ENCODE results near the gene MLPH.

The MLPH gene

DNA sequence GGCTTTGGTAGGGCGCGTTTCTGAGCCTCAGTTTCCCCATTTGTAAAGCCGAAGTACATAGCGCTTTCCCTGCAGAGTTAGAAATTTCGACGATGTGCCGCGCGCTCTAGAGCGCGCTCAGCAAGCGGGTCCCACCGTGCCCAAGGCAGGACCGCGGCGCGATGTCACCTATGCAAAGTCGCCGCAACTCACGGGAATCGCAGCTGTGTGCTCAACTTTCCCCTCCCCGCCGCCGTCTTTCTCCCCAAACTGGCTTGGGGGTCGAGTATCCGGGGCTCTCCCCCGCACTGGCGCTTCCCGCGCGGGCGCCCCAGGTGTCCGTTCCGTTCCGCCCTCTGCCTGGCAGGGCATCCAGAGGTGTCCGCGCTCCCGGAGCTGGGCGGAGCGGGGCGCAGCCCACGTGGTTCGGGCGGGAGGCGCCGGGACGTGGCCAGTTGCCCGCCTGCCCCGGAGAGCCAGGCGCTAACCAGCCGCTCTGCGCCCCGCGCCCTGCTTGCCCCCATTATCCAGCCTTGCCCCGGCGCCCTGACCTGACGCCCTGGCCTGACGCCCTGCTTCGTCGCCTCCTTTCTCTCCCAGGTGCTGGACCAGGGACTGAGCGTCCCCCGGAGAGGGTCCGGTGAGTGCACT, at the start of gene MLPH:
MLPH (plus strand) TSS at position 433 of the 630 bp plus-strand sequence. CDS start 6,176 bp downstream, outside the sequence.
- DNase-seq: no peak

GRCh38 chr2:237437566-237437965, 49.5 kb upstream of the MLPH start:
- DNase-seq: no peak

GRCh38 chr2:237438080-237438940, 48.7 kb upstream of the MLPH start:
- DNase-seq: no peak

DNA sequence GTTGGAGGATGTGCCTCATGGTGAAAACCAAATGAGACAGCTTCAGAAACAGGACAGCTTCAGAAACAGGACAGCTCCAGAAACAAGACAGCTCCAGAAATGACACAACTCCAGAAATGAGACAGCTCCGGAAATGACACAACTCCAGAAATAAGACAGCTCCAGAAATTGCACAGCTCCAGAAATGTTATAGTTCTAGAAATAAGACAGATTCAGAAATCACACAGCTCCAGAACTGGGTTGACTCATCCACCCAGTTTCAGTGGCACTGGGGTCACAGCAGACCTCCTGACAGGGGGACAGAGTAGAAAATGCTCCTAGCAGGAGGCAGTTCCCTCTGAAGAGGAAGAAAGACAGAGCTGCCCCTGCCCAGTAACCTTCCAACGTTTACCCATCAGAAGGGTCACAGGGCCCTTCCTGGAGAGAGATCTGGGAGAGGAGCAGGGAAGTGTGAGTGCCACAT, 46.2 kb upstream of the MLPH start:
- DNase-seq: no peak

DNA sequence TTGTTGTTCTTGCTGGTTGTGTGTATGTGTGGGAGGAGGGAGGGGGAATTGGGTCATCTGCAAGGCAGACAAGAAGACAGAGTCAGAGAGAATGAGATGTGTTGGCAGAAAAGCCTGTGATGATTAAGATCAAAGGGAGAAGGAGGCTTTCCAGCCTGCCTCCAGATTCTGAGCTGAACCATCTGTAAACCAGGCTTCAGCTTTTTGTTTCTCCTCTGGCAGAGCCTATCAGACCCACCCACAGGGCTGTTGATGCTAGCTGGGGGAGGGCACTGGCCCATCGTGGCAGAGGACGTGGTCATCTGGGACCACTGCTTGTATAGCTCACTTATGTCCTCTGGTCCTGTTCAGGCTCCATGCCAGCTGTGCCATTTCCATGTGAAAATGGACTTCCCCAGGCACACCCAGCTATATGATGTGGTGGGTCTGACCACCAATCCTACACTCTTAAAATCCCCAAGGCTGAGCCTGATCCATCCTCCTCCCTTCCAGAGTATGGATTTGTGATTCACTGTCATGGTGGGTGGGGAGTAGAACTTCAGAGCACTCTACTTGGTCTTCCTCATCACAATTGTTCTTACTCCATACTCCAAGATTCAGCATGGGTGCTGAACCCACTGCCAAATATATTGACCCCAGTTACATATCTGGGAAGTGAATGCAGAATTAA, 45.3 kb upstream of the MLPH start:
- no peak for DNase-seq

DNA sequence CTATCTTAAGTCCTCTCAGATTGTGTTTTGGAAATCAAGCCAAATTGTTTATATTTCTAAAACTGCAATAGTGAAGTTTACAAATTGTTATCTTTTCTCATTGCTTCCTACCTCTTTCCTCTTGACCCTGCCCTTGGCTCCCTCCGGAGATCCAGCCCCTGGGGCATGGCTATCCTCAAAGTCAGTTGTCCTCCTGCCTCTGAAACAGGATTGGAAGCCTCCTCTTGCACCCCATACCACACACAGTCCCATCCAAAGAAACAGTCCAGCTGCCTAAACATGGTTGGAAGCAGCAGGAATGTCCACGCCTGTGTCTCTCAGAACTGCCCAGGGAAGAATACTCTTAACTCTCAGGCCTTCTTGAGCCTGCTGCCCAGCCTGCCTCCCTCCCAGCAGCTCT, 43.0 kb upstream of the MLPH start:
- DNase-seq: no peak

GRCh38 chr2:237445611-237446337, 41.3 kb upstream of the MLPH start:
- DNase-seq: no peak

- no peak for DNase-seq
Observed at GRCh38 chr2:237446338-237446665, 40.7 kb upstream of the MLPH start.

- DNase-seq: no peak
Observed at GRCh38 chr2:237447496-237447895, 39.6 kb upstream of the MLPH start.

DNA sequence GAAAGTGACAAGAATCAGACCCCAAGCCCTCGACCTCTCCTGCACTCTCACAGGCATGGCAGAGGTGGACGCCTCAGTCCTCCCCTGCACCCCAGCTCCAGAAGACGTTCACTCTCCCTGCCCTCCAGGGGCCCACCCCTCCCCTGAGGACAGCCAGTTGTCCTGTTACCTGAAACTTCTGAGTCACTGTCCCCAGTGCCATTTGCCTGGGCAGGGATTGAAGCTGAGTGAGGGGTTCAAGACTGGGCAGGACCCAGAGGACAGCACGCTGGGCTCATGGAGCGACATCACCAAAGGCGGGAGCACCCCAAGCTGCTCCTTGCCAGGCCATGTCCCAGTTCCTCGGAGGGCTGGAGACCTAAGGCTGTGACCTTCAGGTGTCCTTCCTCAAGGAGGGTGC, 38.9 kb upstream of the MLPH start:
- DNase-seq: no peak

GRCh38 chr2:237448626-237449025, 38.4 kb upstream of the MLPH start:
- DNase-seq: no peak

DNA sequence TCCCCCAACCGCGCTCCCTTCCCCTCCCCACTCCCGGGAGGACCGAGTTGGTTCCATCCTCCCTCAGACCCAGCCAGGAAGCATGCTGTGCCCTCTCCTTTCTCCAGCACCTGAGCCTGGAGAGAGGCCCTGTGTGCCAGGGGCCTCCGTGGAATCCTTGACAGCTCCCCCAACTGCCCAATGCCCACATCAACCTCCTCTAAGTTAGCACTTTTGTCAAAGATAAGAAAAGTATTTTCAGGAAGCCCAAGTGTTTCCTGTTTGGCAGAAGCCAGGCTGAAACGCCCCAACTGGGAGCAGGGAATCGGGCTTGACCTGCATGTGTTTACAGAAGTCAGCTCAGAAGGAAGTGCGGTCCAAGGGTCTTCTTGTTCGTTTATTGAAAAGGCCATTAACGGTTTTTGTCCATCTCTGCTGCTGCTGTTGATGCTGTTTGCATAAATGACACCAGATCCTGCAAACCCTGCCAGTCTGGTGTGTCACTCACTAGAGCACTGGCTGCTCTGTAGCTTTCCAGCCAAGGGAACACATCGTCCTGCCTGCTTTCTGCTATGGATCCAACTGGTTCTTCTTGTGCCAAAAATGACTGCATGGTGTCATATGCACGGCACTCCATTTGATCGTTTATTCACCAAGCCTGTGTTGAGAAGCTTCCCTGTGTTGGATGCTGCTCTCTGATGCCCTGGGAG, 37.7 kb upstream of the MLPH start:
- no peak for DNase-seq

GRCh38 chr2:237450108-237450507, 36.9 kb upstream of the MLPH start:
- DNase-seq: no peak

GRCh38 chr2:237450583-237450982, 36.5 kb upstream of the MLPH start:
- no peak for DNase-seq

DNA sequence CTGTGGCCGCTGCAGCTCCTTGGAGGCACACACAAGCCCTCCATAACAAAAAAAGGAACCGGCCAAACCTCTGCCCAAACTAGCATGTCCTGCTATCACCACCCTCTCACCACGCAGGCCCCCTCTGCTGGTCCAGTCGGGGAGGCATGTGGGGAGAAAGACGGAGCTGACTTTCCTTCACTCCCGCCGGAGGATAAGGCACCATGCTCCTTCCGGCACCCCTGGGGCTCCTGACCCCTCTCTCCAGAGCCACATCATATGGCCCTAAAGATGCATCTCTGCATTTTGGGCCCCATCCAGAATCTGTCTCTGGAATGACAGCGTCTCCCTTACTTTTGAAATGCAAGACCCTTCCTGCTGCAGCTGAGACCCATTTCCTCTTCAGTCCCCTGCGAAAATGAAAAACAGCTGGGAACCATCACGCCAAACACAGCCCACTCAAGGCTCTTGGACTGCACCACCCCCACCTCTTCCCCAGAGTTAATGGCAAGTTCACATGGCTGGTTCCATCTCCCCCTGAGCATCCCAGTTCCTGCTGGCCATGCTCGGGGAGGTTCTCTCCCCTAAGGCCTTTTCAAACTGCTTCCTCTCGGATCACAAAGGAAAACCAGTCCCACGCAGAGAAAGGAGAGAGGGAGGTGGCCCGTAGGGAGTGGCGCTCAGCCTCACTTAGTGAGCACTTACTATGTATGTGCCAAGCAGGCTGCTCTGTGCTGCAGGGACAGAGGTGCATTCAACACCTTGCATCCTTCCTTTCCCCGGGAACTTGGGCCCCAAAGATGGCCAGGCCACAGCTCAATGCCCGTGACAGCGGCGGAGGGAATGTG, 35.2 kb upstream of the MLPH start:
- no peak for DNase-seq

DNA sequence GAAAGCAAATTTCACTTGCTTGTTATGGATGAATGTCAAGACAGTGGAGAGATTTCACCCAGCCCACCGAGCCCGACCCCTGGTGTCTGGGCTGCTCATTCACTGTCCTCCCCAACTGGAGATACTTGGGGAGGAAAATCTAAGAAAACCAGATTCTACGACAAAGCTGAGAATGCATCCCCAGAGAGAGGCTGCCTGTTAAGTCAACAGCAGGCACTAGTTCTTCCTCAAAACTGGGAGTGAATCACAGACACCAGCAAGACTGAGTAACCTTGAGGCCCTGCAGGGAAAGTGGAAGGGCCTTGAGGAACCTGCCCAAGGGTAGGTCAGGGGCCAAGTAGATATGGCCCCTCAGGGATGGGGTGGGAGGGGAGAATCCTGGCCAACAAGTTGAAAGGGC, 34.2 kb upstream of the MLPH start:
- no peak for DNase-seq

- DNase-seq: no peak
Observed at GRCh38 chr2:237453671-237454070, 33.4 kb upstream of the MLPH start.

- DNase-seq: no peak
Observed at GRCh38 chr2:237455764-237456163, 31.3 kb upstream of the MLPH start.

GRCh38 chr2:237456200-237456843, 30.7 kb upstream of the MLPH start:
- DNase-seq: no peak

DNA sequence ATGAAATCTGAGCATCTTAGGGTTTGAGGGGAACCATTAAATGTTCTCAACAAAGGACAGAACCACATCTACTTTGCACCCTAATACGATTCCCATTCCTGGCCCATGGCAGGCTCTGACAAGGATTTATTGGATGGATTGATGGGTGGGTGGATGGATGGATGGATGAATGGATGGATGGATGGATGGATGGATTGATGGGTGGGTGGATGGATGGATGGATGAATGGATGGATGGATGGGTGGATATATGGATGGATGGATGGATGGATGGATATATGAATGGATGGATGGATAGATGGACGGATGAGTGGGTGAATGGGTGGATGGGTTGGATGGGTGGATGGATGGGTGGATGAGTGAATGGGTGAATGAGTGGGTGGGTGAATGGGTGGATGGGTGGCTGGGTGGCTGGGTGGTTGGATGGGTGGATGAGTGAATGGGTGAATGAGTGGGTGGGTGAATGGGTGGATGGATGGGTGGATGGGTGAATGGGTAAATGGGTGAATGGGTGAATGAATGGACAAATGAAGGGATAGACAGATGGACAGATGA, 29.6 kb upstream of the MLPH start:
- DNase-seq: no peak

DNA sequence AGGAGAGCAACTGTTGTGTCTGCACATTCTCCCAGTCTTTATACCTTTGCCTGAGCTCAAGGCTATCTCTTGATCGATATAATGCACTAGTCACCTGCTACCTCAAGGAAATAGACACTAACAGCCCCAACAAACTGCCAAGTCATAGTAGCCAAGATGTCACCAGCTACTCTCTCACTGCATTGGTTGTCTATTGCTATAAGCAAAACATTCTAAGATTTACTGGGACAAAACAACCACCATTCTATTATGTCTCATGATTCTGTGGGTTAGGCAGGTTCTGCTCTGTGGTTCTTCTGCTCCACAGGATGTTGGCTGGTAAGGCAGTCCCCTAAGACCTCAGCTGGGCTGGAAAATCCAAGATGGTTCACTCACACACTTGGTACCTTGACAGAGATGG, 28.5 kb upstream of the MLPH start:
- DNase-seq: no peak
